ENCODE measurements around the gene TRPV3. TPM values are rescaled to one million over a fixed set of nuclear protein-coding genes. Genes with fewer than 3 reads are reported as not detected.

TRPV3 gene
- total RNA-seq, 1 donor from 2014 or later = 1.9 TPM

- no peak overlapping the region for H3K27ac Mint-ChIP-seq
- H2AFZ ChIP-seq (replicated peaks) = no peak overlapping the region
- peaks cover 12% of the 10 kb centered on the region for H3K36me3 Mint-ChIP-seq
- H3K4me3 Mint-ChIP-seq = no peak overlapping the region
- no peak overlapping the region for H3K4me3 ChIP-seq
- H3K9ac ChIP-seq = no peak overlapping the region
- H3K36me3 ChIP-seq = no peaks in the 10 kb centered on the region
- H3K79me2 ChIP-seq (ENCODE audit: low read depth) = no peaks in the 10 kb centered on the region
- no peaks in the 10 kb centered on the region for H3K4me1 ChIP-seq
- TF ChIP-seq EZH2phosphoT487 (IDR thresholded peaks at IDR 0.05) (no peak), CTCF (IDR thresholded peaks at IDR 0.05) (no peak), EZH2 (IDR thresholded peaks at IDR 0.05) (no peak)
- no peaks in the 10 kb centered on the region for H3F3A ChIP-seq (ENCODE audit: low read depth)
- DNase-seq (ENCODE audit: low spot score) = no peak
- no peak overlapping the region for H3K4me2 ChIP-seq
- no peak overlapping the region for H3K27ac ChIP-seq
- no peaks in the 10 kb centered on the region for H3K4me1 Mint-ChIP-seq
- no peaks in the 10 kb centered on the region for H4K20me1 ChIP-seq (ENCODE audit: low read depth)
- no peaks in the 10 kb centered on the region for H3K9me3 Mint-ChIP-seq
- H3K9me3 ChIP-seq (ENCODE audit: low read depth) = no peaks in the 10 kb centered on the region
- H3K27me3 ChIP-seq = no peaks in the 10 kb centered on the region
- no peaks in the 10 kb centered on the region for H3K27me3 Mint-ChIP-seq (ENCODE audit: insufficient read depth, low read depth)
Measured at GRCh38 chr17:3575511-3575910, 17.9 kb upstream of the TRPV3 start.

GRCh38 chr17:3574231-3574630 is 16.6 kb upstream of the TRPV3 start:
- Histone ChIP-seq H3F3A (ENCODE audit: low read depth) (no peaks in the 10 kb centered on the region), H3K9ac (no peak overlapping the region), H4K20me1 (ENCODE audit: low read depth) (no peaks in the 10 kb centered on the region), H3K4me3 (no peak overlapping the region), H3K4me1 (no peaks in the 10 kb centered on the region), H3K36me3 (no peaks in the 10 kb centered on the region), H2AFZ (replicated peaks) (no peak overlapping the region), H3K27me3 (no peaks in the 10 kb centered on the region), H3K79me2 (ENCODE audit: low read depth) (no peaks in the 10 kb centered on the region), H3K27ac (no peak overlapping the region), H3K9me3 (ENCODE audit: low read depth) (no peaks in the 10 kb centered on the region), H3K4me2 (no peak overlapping the region)
- Mint-ChIP-seq H3K27me3 (ENCODE audit: insufficient read depth, low read depth) (no peaks in the 10 kb centered on the region), H3K4me1 (no peaks in the 10 kb centered on the region), H3K27ac (no peak overlapping the region), H3K36me3 (peaks cover 6% of the 10 kb centered on the region), H3K9me3 (no peaks in the 10 kb centered on the region), H3K4me3 (no peak overlapping the region)
- no peak for DNase-seq (ENCODE audit: low spot score)
- TF ChIP-seq EZH2phosphoT487 (IDR thresholded peaks at IDR 0.05) (no peak), EZH2 (IDR thresholded peaks at IDR 0.05) (no peak), CTCF (IDR thresholded peaks at IDR 0.05) (no peak)

- no peaks in the 10 kb centered on the region for H3K4me1 ChIP-seq
- DNase-seq (ENCODE audit: low spot score) = no peak
- H3K36me3 ChIP-seq = no peaks in the 10 kb centered on the region
- Mint-ChIP-seq H3K27me3 (ENCODE audit: insufficient read depth, low read depth) (no peaks in the 10 kb centered on the region), H3K4me3 (no peak overlapping the region), H3K36me3 (peaks cover 2% of the 10 kb centered on the region), H3K27ac (no peak overlapping the region), H3K9me3 (no peaks in the 10 kb centered on the region), H3K4me1 (no peaks in the 10 kb centered on the region)
- no peak overlapping the region for H3K4me2 ChIP-seq
- H3K9ac ChIP-seq = no peak overlapping the region
- H3K9me3 ChIP-seq (ENCODE audit: low read depth) = no peaks in the 10 kb centered on the region
- no peak overlapping the region for H3K4me3 ChIP-seq
- no peaks in the 10 kb centered on the region for H3K27me3 ChIP-seq
- TF ChIP-seq EZH2phosphoT487 (IDR thresholded peaks at IDR 0.05) (no peak), CTCF (IDR thresholded peaks at IDR 0.05) (no peak), EZH2 (IDR thresholded peaks at IDR 0.05) (no peak)
- H3K79me2 ChIP-seq (ENCODE audit: low read depth) = no peaks in the 10 kb centered on the region
- H3K27ac ChIP-seq = no peak overlapping the region
- no peaks in the 10 kb centered on the region for H4K20me1 ChIP-seq (ENCODE audit: low read depth)
- H2AFZ ChIP-seq (replicated peaks) = no peak overlapping the region
- no peaks in the 10 kb centered on the region for H3F3A ChIP-seq (ENCODE audit: low read depth)
Measured at GRCh38 chr17:3573246-3574100, 15.9 kb upstream of the TRPV3 start.

Data from neural progenitor cell (in vitro differentiated cells).